SU-DHL-6 (cell line): Measurements from ENCODE around the gene EIF4A2.

Experiments used
- H2AFZ ChIP-seq: fragments of 200-600 bp; sonication (generic); 2 replicates; pipeline ENCODE4 v1.6.1; 2014; ENCODE audit warnings: low read depth, mild to moderate bottlenecking, moderate library complexity, mixed read lengths, antibody characterized with exemption, low read length; ENCODE audit not compliant: severe bottlenecking
- H3F3A ChIP-seq: fragments of 200-600 bp; shearing (Covaris generic); 2 replicates; pipeline ENCODE4 v1.6.0; 2016; ENCODE audit warnings: antibody characterized with exemption, mild to moderate bottlenecking; ENCODE audit not compliant: insufficient read depth
- H3K27ac ChIP-seq: fragments of 200-600 bp; sonication (generic); 2 replicates; pipeline ENCODE4 v1.5.1; 2016; ENCODE audit warnings: low read depth, mild to moderate bottlenecking, low read length, moderate library complexity, mixed read lengths
- H3K27me3 ChIP-seq: fragments of 200-600 bp; sonication (generic), shearing (Covaris generic); 2 replicates; pipeline ENCODE4 v1.6.0; 2014; ENCODE audit warnings: mild to moderate bottlenecking, low read length
- H3K36me3 ChIP-seq: fragments of 200-600 bp; sonication (generic); 2 replicates; pipeline ENCODE4 v1.6.1; 2014; ENCODE audit warnings: mild to moderate bottlenecking, low read length, mixed read lengths
- H3K4me2 ChIP-seq: fragments of 300-600, 200-600 bp; shearing (Covaris generic), sonication (generic); 2 replicates; pipeline ENCODE4 v1.6.0; 2014; ENCODE audit warnings: low read length, low read depth, mild to moderate bottlenecking; ENCODE audit not compliant: poor library complexity, severe bottlenecking
- H3K4me3 ChIP-seq: fragments of 200-600 bp; sonication (generic); 2 replicates; pipeline ENCODE4 v1.5.1; 2014; ENCODE audit warnings: antibody characterized with exemption, low read length, mild to moderate bottlenecking, mixed read lengths; ENCODE audit not compliant: insufficient read depth, poor library complexity, severe bottlenecking
- H3K79me2 ChIP-seq: fragments of 200-600 bp; sonication (generic); 2 replicates; pipeline ENCODE4 v1.6.1; 2014; ENCODE audit warnings: mild to moderate bottlenecking, low read length, moderate library complexity; ENCODE audit not compliant: insufficient read depth
- H3K9ac ChIP-seq: fragments of 200-600 bp; sonication (generic); 2 replicates; pipeline ENCODE4 v1.7.0; 2014; ENCODE audit warnings: mild to moderate bottlenecking, low read length
- H3K9me2 ChIP-seq: fragments of 200-600 bp; sonication (generic); replicated peaks from 2 replicates; pipeline ENCODE4 v1.6.1; 2014; ENCODE audit warnings: low read length; ENCODE audit not compliant: insufficient read depth
- H3K9me3 ChIP-seq: fragments of 200-600 bp; sonication (generic); 2 replicates; pipeline ENCODE4 v1.6.1; 2014; ENCODE audit warnings: low read length, mixed read lengths; ENCODE audit not compliant: insufficient read depth
- H4K20me1 ChIP-seq: fragments of 200-600 bp; sonication (generic); 2 replicates; pipeline ENCODE4 v1.6.1; 2014; ENCODE audit warnings: low read depth, mild to moderate bottlenecking, antibody characterized with exemption, low read length, moderate library complexity, mixed read lengths
- EZH2phosphoT487 ChIP-seq: fragments of 200-600 bp; sonication (generic), shearing (Covaris generic); conservative IDR thresholded peaks from 2 replicates; pipeline ENCODE4 v1.6.1; 2018; ENCODE audit warnings: mild to moderate bottlenecking, antibody characterized with exemption, low read length, moderate library complexity, mixed read lengths
- TF ChIP-seq, protein P1 (sequence below): fragments of 200-600 bp; sonication (generic); IDR thresholded peaks from one replicate; pipeline ENCODE4 v1.5.1; 2017; ENCODE audit warnings: antibody characterized with exemption, mild to moderate bottlenecking, low read length, moderate library complexity; ENCODE audit not compliant: insufficient read depth, poor library complexity, severe bottlenecking

Gene EIF4A2

GRCh38 chr3:186759231-186759930 is 24.0 kb upstream of the EIF4A2 start:
- TF ChIP-seq, protein P1, sequence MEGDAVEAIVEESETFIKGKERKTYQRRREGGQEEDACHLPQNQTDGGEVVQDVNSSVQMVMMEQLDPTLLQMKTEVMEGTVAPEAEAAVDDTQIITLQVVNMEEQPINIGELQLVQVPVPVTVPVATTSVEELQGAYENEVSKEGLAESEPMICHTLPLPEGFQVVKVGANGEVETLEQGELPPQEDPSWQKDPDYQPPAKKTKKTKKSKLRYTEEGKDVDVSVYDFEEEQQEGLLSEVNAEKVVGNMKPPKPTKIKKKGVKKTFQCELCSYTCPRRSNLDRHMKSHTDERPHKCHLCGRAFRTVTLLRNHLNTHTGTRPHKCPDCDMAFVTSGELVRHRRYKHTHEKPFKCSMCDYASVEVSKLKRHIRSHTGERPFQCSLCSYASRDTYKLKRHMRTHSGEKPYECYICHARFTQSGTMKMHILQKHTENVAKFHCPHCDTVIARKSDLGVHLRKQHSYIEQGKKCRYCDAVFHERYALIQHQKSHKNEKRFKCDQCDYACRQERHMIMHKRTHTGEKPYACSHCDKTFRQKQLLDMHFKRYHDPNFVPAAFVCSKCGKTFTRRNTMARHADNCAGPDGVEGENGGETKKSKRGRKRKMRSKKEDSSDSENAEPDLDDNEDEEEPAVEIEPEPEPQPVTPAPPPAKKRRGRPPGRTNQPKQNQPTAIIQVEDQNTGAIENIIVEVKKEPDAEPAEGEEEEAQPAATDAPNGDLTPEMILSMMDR: no peak
- no peak for TF ChIP-seq EZH2phosphoT487
- H3K9me3 ChIP-seq: no peaks in the 10 kb centered on the region
- no peaks in the 10 kb centered on the region for H3K27me3 ChIP-seq
- no peaks in the 10 kb centered on the region for H4K20me1 ChIP-seq
- H3K4me2 ChIP-seq: no peak overlapping the region
- H3F3A ChIP-seq: no peaks in the 10 kb centered on the region
- H3K36me3 ChIP-seq: no peaks in the 10 kb centered on the region
- H3K4me3 ChIP-seq: no peak overlapping the region
- no peaks in the 10 kb centered on the region for H3K79me2 ChIP-seq
- no peak overlapping the region for H3K9ac ChIP-seq
- no peaks in the 10 kb centered on the region for H3K9me2 ChIP-seq
- H2AFZ ChIP-seq: no peak overlapping the region
- H3K27ac ChIP-seq: no peak overlapping the region

DNA sequence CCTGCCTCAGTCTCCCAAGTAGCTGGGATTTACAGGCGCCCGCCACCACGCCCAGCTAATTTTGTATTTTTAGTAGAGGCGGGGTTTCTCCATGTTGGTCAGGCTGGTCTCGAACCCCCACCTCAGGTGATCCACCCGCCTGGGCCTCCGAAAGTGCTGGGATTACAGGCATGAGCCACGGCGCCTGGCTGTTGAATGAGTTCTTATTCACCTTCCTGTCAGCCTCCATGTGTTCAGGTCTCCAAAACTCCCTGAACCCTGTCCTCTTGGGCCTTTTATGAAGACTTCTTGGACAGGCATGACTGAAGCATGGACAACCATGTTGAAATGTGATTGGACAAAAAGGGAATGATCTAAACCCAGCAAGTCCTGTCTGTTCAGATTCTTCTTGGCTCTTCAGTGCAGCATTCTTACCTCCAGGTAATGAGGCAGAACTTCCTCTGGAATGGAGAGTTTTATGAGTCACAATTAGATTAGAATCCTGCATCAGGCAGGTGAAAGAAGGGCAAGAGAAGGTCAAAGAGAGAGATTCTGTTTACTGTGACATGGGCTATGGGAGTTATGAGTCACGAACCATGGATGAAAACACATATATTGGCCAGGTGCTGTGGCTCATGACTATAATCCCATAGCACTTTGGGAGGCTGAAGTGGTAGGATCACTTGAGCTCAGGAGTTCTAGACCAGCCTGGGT is 23.1 kb upstream of the EIF4A2 start:
- no peak overlapping the region for H3K27ac ChIP-seq
- H3F3A ChIP-seq: no peaks in the 10 kb centered on the region
- TF ChIP-seq, protein P1: no peak
- TF ChIP-seq EZH2phosphoT487: no peak
- H3K9ac ChIP-seq: no peak overlapping the region
- H3K9me2 ChIP-seq: no peaks in the 10 kb centered on the region
- no peak overlapping the region for H2AFZ ChIP-seq
- H3K27me3 ChIP-seq: no peaks in the 10 kb centered on the region
- H3K9me3 ChIP-seq: no peaks in the 10 kb centered on the region
- no peaks in the 10 kb centered on the region for H3K36me3 ChIP-seq
- no peaks in the 10 kb centered on the region for H4K20me1 ChIP-seq
- H3K4me2 ChIP-seq: no peak overlapping the region
- no peaks in the 10 kb centered on the region for H3K79me2 ChIP-seq
- H3K4me3 ChIP-seq: no peak overlapping the region

DNA sequence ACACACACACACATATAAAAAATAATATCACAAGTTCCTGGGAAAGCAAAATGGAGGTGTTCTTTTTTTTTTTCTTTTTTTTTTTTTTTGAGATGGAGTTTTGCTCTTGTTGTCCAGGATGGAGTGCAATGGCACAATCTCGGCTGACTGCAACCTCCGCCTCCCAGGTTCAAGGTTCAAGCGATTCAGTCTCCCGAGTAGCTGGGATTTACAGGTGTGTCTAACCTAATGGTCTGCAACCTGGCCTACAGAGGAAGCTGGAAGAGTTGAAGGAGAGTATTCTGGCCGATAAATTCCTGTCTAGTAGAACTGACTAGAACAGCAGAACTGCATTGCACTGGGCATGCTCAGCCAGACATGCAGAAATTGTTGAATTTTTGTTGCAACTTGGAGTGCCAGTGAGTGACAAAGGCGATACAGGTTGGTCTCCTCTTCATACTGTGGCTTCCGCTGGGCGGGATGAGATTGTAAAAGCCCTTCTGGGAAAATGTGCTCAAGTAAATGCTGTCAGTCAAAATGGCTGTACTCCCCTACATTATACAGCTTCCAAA is 22.4 kb upstream of the EIF4A2 start:
- Histone ChIP-seq H4K20me1 (no peaks in the 10 kb centered on the region), H3K9me3 (no peaks in the 10 kb centered on the region), H3K9ac (no peak overlapping the region), H3K27me3 (no peaks in the 10 kb centered on the region), H3K27ac (no peak overlapping the region), H3K4me3 (no peak overlapping the region), H3K36me3 (no peaks in the 10 kb centered on the region), H3K4me2 (no peak overlapping the region), H3K9me2 (no peaks in the 10 kb centered on the region), H2AFZ (no peak overlapping the region), H3K79me2 (no peaks in the 10 kb centered on the region), H3F3A (no peaks in the 10 kb centered on the region)
- TF ChIP-seq EZH2phosphoT487: no peak
- TF ChIP-seq, protein P1: no peak
